ENCODE data around the gene CTDSP1. TPM values are rescaled to one million over a fixed set of nuclear protein-coding genes. Genes with fewer than 3 reads are reported as not detected.

The CTDSP1 gene
- total and polyA plus RNA-seq, 4 donors: 38.3 to 76.5 (median 56.6) TPM

DNA sequence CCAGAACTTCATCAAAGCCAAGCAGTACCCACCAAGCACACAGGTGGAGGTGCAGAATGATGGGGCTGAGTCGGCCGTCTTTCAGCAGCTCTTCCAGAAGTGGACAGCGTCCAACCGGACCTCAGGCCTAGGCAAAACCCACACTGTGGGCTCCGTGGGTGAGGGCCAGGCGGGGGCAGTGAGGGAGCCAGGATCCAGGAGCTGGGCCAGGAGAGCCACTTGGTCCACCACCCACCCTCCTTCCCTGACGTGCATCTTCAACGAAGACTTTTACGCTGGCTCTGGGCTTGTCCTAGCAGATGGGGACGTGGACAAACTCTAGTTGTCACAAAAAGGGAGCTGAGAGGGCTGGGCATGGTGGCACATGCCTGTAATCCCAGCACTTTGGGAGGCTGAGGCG lies 31.1 kb downstream of the CTDSP1 start:
- Histone ChIP-seq H3K27me3 (ENCODE audit: control insufficient read depth in 4 of 4, insufficient read depth in 4 of 4, low read length in 3 of 4) (no peaks in the 10 kb centered on the region), H3K36me3 (ENCODE audit: control insufficient read depth in 4 of 4, insufficient read depth in 3 of 4, low read depth in 1 of 4, low read length in 3 of 4) (peaks cover 0 to 51% (median 15%) of the 10 kb centered on the region in 4 donors), H3K9ac (ENCODE audit: low read depth in 1 of 2, low read length in 2 of 2) (no peak overlapping the region), H3K4me1 (ENCODE audit: control insufficient read depth in 4 of 4, insufficient read depth in 4 of 4, low read length in 3 of 4) (peaks cover 0 to 7% (median 5%) of the 10 kb centered on the region in 4 donors), H3K27ac (ENCODE audit: low read depth in 1 of 2, low read length in 2 of 2) (no peak overlapping the region), H3K9me3 (ENCODE audit: control insufficient read depth in 4 of 4, low read length in 3 of 4) (no peaks in the 10 kb centered on the region), H3K4me3 (ENCODE audit: low read depth in 1 of 3, low read length in 3 of 3) (no peak overlapping the region)
- DNase-seq (ENCODE audit: low spot score): no peak
- TF ChIP-seq, protein P1, sequence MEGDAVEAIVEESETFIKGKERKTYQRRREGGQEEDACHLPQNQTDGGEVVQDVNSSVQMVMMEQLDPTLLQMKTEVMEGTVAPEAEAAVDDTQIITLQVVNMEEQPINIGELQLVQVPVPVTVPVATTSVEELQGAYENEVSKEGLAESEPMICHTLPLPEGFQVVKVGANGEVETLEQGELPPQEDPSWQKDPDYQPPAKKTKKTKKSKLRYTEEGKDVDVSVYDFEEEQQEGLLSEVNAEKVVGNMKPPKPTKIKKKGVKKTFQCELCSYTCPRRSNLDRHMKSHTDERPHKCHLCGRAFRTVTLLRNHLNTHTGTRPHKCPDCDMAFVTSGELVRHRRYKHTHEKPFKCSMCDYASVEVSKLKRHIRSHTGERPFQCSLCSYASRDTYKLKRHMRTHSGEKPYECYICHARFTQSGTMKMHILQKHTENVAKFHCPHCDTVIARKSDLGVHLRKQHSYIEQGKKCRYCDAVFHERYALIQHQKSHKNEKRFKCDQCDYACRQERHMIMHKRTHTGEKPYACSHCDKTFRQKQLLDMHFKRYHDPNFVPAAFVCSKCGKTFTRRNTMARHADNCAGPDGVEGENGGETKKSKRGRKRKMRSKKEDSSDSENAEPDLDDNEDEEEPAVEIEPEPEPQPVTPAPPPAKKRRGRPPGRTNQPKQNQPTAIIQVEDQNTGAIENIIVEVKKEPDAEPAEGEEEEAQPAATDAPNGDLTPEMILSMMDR (IDR thresholded peaks at IDR 0.05; ENCODE audit: low read depth, low read length, missing input control): no peak
- TF ChIP-seq JUND (IDR thresholded peaks at IDR 0.05) (no peak), YY1 (IDR thresholded peaks at IDR 0.05) (no peak), EGR1 (IDR thresholded peaks at IDR 0.05; ENCODE audit: low read depth in 2 of 2) (no peak), TAF1 (conservative IDR thresholded peaks at IDR 0.05) (no peak), RXRA (IDR thresholded peaks at IDR 0.05) (no peak)
- 94% methylated on average over 11 of the region's 11 CpGs for WGBS

DNA sequence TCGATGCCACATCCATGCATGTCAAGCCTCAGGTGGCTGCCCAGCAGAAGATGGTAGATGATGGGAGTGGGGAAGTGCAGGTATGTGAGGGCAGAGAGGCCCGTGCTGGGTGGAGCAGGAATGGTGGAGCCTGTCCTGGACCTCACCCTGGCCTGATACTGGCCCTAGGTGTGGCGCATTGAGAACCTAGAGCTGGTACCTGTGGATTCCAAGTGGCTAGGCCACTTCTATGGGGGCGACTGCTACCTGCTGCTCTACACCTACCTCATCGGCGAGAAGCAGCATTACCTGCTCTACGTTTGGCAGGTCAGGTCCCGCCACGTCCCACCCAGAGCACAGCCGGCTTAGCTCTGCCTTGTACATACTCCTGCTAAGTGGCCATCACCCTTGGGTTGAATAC lies 32.2 kb downstream of the CTDSP1 start:
- H3K4me3 ChIP-seq (ENCODE audit: low read depth in 1 of 3, low read length in 3 of 3): no peak overlapping the region
- no peak overlapping the region for H3K27ac ChIP-seq (ENCODE audit: low read depth in 1 of 2, low read length in 2 of 2)
- DNase-seq (ENCODE audit: low spot score): no peak
- H3K9ac ChIP-seq (ENCODE audit: low read depth in 1 of 2, low read length in 2 of 2): no peak overlapping the region
- H3K36me3 ChIP-seq (ENCODE audit: control insufficient read depth in 4 of 4, insufficient read depth in 3 of 4, low read depth in 1 of 4, low read length in 3 of 4): peaks cover 0 to 57% (median 19%) of the 10 kb centered on the region in 4 donors
- 94% methylated on average over 10 of the region's 10 CpGs for WGBS
- no peak for TF ChIP-seq GABPA (IDR thresholded peaks at IDR 0.05 in 1 of 2, conservative IDR thresholded peaks at IDR 0.05 in 1 of 2)
- TF ChIP-seq, protein P2, sequence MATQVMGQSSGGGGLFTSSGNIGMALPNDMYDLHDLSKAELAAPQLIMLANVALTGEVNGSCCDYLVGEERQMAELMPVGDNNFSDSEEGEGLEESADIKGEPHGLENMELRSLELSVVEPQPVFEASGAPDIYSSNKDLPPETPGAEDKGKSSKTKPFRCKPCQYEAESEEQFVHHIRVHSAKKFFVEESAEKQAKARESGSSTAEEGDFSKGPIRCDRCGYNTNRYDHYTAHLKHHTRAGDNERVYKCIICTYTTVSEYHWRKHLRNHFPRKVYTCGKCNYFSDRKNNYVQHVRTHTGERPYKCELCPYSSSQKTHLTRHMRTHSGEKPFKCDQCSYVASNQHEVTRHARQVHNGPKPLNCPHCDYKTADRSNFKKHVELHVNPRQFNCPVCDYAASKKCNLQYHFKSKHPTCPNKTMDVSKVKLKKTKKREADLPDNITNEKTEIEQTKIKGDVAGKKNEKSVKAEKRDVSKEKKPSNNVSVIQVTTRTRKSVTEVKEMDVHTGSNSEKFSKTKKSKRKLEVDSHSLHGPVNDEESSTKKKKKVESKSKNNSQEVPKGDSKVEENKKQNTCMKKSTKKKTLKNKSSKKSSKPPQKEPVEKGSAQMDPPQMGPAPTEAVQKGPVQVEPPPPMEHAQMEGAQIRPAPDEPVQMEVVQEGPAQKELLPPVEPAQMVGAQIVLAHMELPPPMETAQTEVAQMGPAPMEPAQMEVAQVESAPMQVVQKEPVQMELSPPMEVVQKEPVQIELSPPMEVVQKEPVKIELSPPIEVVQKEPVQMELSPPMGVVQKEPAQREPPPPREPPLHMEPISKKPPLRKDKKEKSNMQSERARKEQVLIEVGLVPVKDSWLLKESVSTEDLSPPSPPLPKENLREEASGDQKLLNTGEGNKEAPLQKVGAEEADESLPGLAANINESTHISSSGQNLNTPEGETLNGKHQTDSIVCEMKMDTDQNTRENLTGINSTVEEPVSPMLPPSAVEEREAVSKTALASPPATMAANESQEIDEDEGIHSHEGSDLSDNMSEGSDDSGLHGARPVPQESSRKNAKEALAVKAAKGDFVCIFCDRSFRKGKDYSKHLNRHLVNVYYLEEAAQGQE (IDR thresholded peaks at IDR 0.05): no peak
- TF ChIP-seq, protein P3, sequence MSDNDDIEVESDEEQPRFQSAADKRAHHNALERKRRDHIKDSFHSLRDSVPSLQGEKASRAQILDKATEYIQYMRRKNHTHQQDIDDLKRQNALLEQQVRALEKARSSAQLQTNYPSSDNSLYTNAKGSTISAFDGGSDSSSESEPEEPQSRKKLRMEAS (IDR thresholded peaks at IDR 0.05): no peak
- TF ChIP-seq YY1 (IDR thresholded peaks at IDR 0.05): no peak
- TF ChIP-seq EGR1 (IDR thresholded peaks at IDR 0.05; ENCODE audit: low read depth in 2 of 2): no peak
- TF ChIP-seq RAD21 (IDR thresholded peaks at IDR 0.05): no peak
- no peak for TF ChIP-seq JUND (IDR thresholded peaks at IDR 0.05)
- no peak for TF ChIP-seq TAF1 (conservative IDR thresholded peaks at IDR 0.05)
- TF ChIP-seq FOXA1 (IDR thresholded peaks at IDR 0.05): no peak
- no peak for TF ChIP-seq SP1 (IDR thresholded peaks at IDR 0.05)
- H3K4me1 ChIP-seq (ENCODE audit: control insufficient read depth in 4 of 4, insufficient read depth in 4 of 4, low read length in 3 of 4): peaks cover 0 to 7% (median 5%) of the 10 kb centered on the region in 4 donors
- H3K27me3 ChIP-seq (ENCODE audit: control insufficient read depth in 4 of 4, insufficient read depth in 4 of 4, low read length in 3 of 4): no peaks in the 10 kb centered on the region
- H3K9me3 ChIP-seq (ENCODE audit: control insufficient read depth in 4 of 4, low read length in 3 of 4): no peaks in the 10 kb centered on the region

Measured in liver (tissue), 9 donors.